Activated effector memory CD4-positive, alpha-beta T cell treated with Interleukin-2 at 50 U/mL for 16 hours (primary cell): ENCODE results near the gene BRF1.

ENCODE experiments used
- DNase-seq: peaks from one replicate; pipeline ENCODE4 v3.0.0-alpha.2; 2020

Gene BRF1

GRCh38 chr14:105207460-105207901, 93.3 kb downstream of the BRF1 start:
- no peak for DNase-seq

DNA sequence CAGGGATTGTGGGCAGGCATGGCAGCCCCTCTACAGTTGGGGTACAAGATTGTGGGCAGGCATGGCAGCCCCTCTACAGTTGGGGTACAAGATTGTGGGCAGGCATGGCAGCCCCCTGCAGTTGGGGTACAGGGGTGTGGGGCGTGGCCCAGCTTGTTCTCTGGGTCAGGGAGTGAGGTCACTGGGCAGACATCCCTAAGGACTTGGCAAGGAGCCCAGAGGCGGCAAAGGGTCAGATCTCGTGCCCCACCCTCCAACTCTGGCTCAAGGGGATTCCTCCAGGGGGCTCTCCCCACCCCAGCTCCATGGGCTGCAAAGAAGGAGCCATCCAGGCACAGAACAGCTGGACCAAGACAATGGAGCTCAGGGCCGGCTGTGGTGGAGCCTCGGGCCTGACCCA, 93.9 kb downstream of the BRF1 start:
- DNase-seq = no peak

GRCh38 chr14:105205673-105206208, 95.1 kb downstream of the BRF1 start:
- no peak for DNase-seq

- DNase-seq = no peak
These were observed 95.7 kb downstream of the BRF1 start for GRCh38 chr14:105204931-105205672.

GRCh38 chr14:105204206-105204930, 96.4 kb downstream of the BRF1 start:
- DNase-seq = no peak

GRCh38 chr14:105203701-105204100, 97.1 kb downstream of the BRF1 start:
- no peak for DNase-seq

DNA sequence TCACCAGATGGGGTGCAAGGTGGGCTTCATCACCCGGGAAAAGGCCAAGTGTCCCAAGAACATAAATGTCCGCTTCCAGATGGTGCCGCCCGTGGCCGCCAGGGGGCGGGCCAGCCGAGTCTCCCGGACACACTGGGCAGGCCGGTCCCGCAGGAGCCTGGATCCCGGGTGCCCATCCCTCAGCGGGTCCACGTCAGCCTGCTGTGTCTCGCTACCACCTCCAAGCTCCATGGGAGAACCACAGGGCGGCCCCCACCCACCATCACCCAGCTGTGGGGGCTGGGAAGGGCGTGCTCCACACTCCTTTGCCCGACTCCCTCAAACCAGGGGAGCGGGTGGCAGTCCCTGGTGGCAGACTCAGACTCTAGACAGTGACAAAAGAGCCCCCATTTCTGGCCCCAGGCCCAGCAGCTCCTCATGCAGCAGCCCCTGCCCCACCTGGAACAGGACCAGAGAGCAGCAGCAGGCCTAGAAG, 97.7 kb downstream of the BRF1 start:
- peak; percentile 39 for DNase-seq

GRCh38 chr14:105201925-105202513, 98.8 kb downstream of the BRF1 start:
- DNase-seq = no peak

DNA sequence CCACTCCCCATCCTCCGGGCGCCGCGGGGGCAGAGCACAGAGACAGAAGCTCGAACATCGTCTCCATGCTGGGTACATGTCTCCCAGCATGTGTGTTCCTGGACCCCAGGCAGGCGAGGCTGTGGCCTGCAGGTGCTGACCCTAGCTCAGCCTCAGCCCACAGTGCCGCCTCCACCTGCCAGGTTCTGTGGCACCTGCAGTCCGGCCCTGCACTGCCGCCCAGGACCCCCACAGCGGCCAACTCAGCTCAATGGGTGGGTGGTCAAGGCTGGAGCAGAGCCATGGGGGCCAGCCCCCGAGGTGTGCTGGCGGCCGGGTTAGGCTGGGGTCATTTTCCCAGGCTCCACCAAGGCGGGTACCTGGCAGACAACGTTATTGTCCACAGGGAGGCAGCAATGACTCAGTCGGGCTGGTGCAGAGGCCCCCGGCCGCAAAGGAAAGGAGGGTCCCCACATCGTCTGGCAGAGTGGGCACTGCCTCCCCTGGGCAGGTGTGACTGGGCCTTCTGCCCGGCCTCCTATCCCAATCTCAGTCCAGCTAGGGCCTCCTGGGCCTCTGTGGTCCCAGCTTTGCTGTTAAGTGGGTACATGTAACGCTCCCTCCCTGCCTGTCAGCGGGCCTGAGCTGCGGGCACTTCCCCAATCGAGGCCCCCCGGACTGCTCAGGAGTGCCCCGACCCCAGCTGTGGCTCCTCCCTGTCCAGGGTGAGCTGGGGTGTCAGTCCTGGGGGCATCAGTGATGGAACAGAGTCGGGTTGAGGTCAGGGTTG, 99.5 kb downstream of the BRF1 start:
- no peak for DNase-seq

- DNase-seq = no peak
These were observed 100.2 kb downstream of the BRF1 start for GRCh38 chr14:105200641-105201040.

DNA sequence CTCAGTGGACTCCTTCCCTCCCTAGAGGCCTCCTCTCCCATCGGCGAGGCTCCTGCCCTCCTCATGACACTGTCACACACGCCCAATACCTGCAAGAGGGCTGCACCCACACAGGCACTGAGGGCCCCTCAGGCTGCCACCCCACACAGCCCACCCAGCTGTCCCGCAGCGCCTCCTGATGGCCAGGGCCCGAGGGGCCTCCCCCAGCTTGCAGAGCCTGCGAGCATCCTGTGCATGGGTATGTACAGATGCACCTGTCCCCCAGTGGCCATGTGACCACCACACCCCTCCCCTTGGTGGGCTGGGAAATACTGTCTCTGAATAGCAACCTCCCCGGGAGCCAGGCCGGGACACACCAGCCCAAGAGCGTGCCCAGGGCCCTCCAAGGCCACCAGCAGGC, 100.7 kb downstream of the BRF1 start:
- no peak for DNase-seq

DNA sequence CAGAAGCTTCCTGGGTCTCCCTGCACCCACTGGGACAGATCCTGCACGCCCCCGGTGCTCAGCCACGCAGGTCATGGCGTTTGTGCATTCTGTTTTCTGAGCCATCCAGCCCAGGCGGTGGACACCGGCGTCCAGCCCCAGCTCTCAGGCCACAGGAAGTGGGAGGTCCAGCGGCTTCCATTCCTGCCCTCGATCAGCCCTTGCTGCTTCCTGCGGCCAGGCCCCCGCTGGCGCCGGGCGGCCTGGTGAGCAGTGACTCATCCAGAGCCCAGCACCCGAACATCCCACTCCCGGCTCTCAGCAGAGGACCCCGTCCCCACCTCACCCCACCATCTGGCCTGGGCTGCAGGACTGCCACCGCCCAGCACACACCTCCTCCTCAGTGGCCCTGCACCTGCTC, 101.7 kb downstream of the BRF1 start:
- no peak for DNase-seq

- DNase-seq = no peak
These were observed 102.2 kb downstream of the BRF1 start for GRCh38 chr14:105198588-105198987.

DNA sequence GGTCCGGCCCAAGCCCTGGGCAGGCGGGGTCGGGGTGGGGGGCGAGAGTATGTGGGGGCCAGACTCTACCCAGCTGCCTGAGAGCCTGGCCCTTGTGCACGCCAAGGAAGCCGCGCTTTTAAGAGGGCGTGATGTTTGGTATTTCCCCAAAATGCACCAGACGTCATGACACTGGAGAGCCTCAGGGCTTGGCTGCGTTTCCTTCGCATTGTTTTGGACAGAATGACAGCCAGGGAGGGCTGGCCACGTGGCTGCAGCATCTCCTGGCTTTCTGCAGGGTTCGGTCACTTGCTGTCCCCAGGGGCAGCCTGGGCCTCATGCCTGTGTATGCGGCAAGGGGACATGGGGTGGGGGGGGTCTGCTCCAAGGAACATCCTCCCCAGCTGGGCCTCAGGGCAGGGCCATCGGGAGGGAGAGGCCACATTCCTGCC, 103.6 kb downstream of the BRF1 start:
- no peak for DNase-seq

DNA sequence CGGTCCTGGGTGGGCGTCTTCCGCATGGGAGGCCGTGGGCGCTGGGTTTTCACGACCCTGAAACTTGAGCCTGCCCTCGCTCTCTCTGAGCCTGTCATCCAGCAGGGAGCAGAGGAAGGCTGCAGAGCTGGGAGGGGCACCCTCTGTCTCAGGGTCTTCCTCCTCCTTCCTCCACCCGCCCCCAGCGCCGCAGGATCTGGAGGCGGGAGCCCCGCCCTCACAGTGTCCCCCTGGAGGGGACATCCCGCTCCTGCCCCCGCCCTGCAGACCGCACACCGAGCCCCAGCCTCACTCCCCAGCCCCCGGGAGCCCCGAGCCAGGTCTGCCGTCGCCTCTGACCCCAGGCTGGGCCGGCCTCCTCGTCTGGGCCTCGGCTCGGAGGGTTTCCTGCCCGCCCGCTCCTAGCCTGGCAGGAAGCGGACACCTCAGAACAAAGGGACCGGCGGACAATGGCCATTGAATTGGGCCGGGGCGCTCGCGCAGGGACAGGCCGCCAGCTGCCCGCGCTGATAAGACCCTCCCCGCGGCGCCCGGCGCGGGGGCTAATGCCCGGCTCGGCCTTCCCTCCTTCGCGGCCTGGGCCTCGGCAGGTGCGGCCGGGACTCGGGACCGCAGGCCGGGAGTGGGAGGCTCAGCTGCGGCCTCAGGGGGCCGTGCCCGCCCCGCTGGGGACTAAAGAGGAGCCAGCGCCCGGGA, 104.4 kb downstream of the BRF1 start:
- no peak for DNase-seq

DNA sequence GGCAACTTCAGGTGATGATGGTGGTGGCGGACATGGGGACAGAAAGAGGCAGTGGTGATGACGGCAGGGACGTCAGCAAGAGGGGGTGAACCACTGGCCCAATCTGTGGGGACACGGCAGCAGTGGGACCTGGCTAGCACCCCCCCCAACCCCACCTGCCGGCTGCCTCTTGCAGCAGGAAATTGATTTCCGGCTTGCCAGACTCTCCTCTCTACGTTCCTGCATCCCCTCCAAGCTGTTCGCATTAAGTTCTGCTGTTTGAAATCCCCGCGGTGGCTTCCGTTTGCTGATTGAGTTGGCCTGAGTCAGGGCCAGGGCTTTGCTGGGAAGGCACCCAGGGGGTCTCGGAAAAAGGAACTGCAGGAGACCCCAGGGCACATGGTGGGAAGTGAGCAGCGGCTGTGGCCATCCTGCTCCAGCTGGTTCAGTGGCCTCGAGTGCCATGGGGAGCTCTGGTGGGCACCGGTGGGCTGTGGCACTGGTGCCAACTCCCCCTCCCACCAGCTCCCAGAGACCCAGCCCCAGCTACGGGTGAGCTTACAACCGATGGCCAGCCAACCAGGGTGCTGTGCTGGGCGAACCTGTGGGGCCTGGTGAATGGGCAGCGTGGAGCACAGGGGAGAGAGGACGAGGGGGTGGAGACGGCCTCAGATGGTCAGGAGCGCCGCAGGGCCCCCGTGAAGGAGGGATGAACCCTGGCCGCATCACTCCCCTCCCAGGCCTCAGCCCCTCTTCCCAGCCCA, 105.1 kb downstream of the BRF1 start:
- DNase-seq = no peak

GRCh38 chr14:105195051-105195450, 105.8 kb downstream of the BRF1 start:
- no peak for DNase-seq

DNA sequence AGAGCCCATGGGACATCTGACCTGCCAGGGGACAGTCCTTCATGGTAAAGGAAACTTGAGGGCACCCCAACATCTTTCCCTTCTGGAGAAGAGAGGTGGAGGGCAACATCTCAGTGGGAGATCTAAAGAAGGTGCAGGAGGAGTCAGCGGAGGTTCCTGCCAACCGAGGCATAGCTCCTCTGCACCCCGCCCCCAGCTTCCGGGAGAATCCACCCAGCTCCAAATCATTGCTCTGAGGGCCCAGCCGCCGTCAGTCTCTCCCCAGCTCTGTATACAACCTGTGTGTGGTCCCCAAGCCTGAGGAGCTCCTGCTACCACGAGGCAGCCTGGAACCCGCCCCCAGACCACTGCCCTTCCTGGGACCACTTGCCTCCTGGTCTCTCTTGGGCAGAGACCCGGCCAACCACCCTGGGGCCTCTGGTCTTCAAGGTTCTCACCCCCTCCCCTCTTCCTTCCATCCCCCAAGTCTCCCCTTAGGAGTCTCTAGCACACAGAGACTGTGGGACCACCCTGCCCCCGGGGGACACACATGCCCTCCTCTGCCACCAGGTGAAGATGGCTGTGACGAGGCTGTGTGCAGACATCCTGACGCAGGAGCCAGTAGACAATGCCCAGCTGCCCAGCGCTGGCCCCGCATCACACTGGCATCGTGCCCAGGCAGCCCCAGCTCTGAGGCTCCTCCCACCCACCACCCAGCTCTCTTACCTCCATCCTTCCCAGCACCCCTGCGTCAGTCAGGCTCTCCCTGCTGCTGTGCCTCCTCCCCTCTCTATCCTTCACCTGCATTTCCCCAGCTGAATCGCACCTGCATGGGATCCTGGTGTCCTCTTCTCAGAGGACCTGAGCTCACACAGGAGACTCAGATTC, 106.7 kb downstream of the BRF1 start:
- DNase-seq = no peak

DNA sequence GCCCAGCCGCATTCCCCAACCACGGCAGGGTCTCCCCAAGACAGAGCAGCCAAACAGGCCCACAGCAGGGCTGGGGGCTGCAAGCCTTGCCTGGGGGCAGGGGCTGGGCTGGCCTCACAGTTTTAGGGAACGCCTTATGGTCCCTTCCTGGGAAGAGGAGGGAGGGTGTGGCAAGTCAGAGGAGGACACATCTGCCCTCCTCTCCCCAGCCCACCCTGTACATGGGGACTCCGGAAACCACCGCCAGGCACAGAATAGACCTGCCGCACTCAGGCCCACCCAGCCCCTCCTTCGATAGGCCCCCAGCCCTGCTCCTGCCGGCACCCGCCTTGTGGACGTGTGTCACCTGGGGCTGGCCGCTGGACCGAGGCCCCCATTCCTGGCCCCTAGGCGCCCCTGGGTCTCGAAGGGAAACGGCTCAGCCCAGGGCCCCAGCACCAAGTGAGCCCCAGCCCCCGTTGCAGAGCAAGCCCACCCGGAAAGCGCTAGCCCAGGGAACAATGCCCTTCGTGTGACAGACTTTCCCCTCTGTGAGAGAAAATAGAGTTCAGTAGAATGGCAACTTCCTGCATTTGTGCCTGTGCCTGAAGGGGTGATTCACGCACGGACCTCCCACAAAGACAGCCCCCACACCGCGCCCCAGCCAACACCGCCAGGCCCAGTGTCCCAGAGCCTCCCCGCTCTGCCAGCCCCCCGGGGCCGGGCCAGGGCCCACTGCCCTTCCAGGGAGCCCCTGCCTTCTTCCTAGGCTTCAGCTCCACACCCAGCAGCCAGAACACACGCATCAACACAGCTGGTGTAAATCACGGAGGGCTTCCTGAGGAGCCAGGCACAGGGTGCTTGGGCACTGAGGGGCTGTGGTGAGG, 107.7 kb downstream of the BRF1 start:
- no peak for DNase-seq
